ENCODE data around the gene FCRL3.

The FCRL3 gene

GRCh38 chr1:157658571-157658970 lies 42.0 kb downstream of the FCRL3 start:
- H3K36me3 ChIP-seq (ENCODE audit: low read length), result peaks cover 10% of the 10 kb centered on the region; the same call in 1 of the 2 replicates
- H3K27me3 ChIP-seq (ENCODE audit: low read length), result no peaks in the 10 kb centered on the region
- peak overlapping the region; percentile 51 for H3K9ac ChIP-seq (ENCODE audit: low read length)
- TF ChIP-seq EZH2phosphoT487 (conservative IDR thresholded peaks at IDR 0.05; ENCODE audit: low read length), result no peak
- no peak for TF ChIP-seq CTCF (IDR thresholded peaks at IDR 0.05; ENCODE audit: insufficient read depth, low read length, poor library complexity, severe bottlenecking)
- H3K9me3 ChIP-seq (ENCODE audit: insufficient read depth, low read length), result no peaks in the 10 kb centered on the region
- H3F3A ChIP-seq (ENCODE audit: insufficient read depth), result peaks cover 69% of the 10 kb centered on the region
- H4K20me1 ChIP-seq (ENCODE audit: low read depth, low read length), result no peaks in the 10 kb centered on the region
- H3K4me3 ChIP-seq (ENCODE audit: insufficient read depth, low read length, poor library complexity, severe bottlenecking), result no peak overlapping the region
- no peak overlapping the region for H2AFZ ChIP-seq (ENCODE audit: low read depth, low read length, severe bottlenecking)
- H3K4me2 ChIP-seq (ENCODE audit: low read depth, low read length, poor library complexity, severe bottlenecking), result peak overlapping the region; percentile 83
- no peaks in the 10 kb centered on the region for H3K79me2 ChIP-seq (ENCODE audit: insufficient read depth, low read length)
- H3K9me2 ChIP-seq (replicated peaks; ENCODE audit: insufficient read depth, low read length), result no peaks in the 10 kb centered on the region
- H3K27ac ChIP-seq (ENCODE audit: low read depth, low read length), result peak overlapping the region; percentile 94

GRCh38 chr1:157653494-157653873 lies 47.1 kb downstream of the FCRL3 start:
- Histone ChIP-seq H2AFZ (ENCODE audit: low read depth, low read length, severe bottlenecking) (no peak overlapping the region), H3K27me3 (ENCODE audit: low read length) (no peaks in the 10 kb centered on the region), H3K9ac (ENCODE audit: low read length) (peak overlapping the region; percentile 50), H3K36me3 (ENCODE audit: low read length) (no peaks in the 10 kb centered on the region), H3K27ac (ENCODE audit: low read depth, low read length) (peak overlapping the region; percentile 94), H4K20me1 (ENCODE audit: low read depth, low read length) (no peaks in the 10 kb centered on the region), H3K79me2 (ENCODE audit: insufficient read depth, low read length) (no peaks in the 10 kb centered on the region), H3K9me3 (ENCODE audit: insufficient read depth, low read length) (no peaks in the 10 kb centered on the region), H3F3A (ENCODE audit: insufficient read depth) (peaks cover 53% of the 10 kb centered on the region), H3K4me2 (ENCODE audit: low read depth, low read length, poor library complexity, severe bottlenecking) (peak overlapping the region; percentile 83), H3K9me2 (replicated peaks; ENCODE audit: insufficient read depth, low read length) (no peaks in the 10 kb centered on the region), H3K4me3 (ENCODE audit: insufficient read depth, low read length, poor library complexity, severe bottlenecking) (peak overlapping the region; percentile 9)
- TF ChIP-seq EZH2phosphoT487 (conservative IDR thresholded peaks at IDR 0.05; ENCODE audit: low read length) (no peak), CTCF (IDR thresholded peaks at IDR 0.05; ENCODE audit: insufficient read depth, low read length, poor library complexity, severe bottlenecking) (no peak)

- H3K4me2 ChIP-seq (ENCODE audit: low read depth, low read length, poor library complexity, severe bottlenecking), result peak overlapping the region; percentile 83
- peaks cover 48% of the 10 kb centered on the region for H3F3A ChIP-seq (ENCODE audit: insufficient read depth)
- no peaks in the 10 kb centered on the region for H4K20me1 ChIP-seq (ENCODE audit: low read depth, low read length)
- no peaks in the 10 kb centered on the region for H3K36me3 ChIP-seq (ENCODE audit: low read length)
- no peaks in the 10 kb centered on the region for H3K27me3 ChIP-seq (ENCODE audit: low read length)
- peak overlapping the region; percentile 94 for H3K27ac ChIP-seq (ENCODE audit: low read depth, low read length)
- H3K79me2 ChIP-seq (ENCODE audit: insufficient read depth, low read length), result no peaks in the 10 kb centered on the region
- no peak overlapping the region for H2AFZ ChIP-seq (ENCODE audit: low read depth, low read length, severe bottlenecking)
- H3K9me2 ChIP-seq (replicated peaks; ENCODE audit: insufficient read depth, low read length), result no peaks in the 10 kb centered on the region
- no peak for TF ChIP-seq CTCF (IDR thresholded peaks at IDR 0.05; ENCODE audit: insufficient read depth, low read length, poor library complexity, severe bottlenecking)
- H3K9me3 ChIP-seq (ENCODE audit: insufficient read depth, low read length), result no peaks in the 10 kb centered on the region
- no peak overlapping the region for H3K4me3 ChIP-seq (ENCODE audit: insufficient read depth, low read length, poor library complexity, severe bottlenecking)
- H3K9ac ChIP-seq (ENCODE audit: low read length), result peak overlapping the region; percentile 50
These were observed 47.6 kb downstream of the FCRL3 start for GRCh38 chr1:157652859-157653493.

Measured in SU-DHL-6 (cell line).